ENCODE results near the gene NCAM2. TPM values are rescaled to one million over a fixed set of nuclear protein-coding genes. Genes with fewer than 3 reads are reported as not detected.

The NCAM2 gene
- total RNA-seq, 1 donor from 2014 or later = under 0.01 TPM

- no peak for TF ChIP-seq CTCF (IDR thresholded peaks at IDR 0.05; ENCODE audit: insufficient read depth, low read length, poor library complexity, severe bottlenecking)
- Histone ChIP-seq H3K4me3 (ENCODE audit: low read depth, low read length) (no peak overlapping the region), H3K36me3 (ENCODE audit: control insufficient read depth, insufficient read depth, low read length) (no peaks in the 10 kb centered on the region), H3K27me3 (ENCODE audit: control insufficient read depth, insufficient read depth, low read length) (no peaks in the 10 kb centered on the region)
- no peak for DNase-seq (ENCODE audit: low read depth)
These were observed 302.8 kb downstream of the NCAM2 start for GRCh38 chr21:21301013-21301412.

GRCh38 chr21:21309510-21309909 lies 311.3 kb downstream of the NCAM2 start:
- no peak for TF ChIP-seq CTCF (IDR thresholded peaks at IDR 0.05; ENCODE audit: insufficient read depth, low read length, poor library complexity, severe bottlenecking)
- H3K4me3 ChIP-seq (ENCODE audit: low read depth, low read length) = no peak overlapping the region
- no peak for DNase-seq (ENCODE audit: low read depth)
- no peaks in the 10 kb centered on the region for H3K36me3 ChIP-seq (ENCODE audit: control insufficient read depth, insufficient read depth, low read length)
- H3K27me3 ChIP-seq (ENCODE audit: control insufficient read depth, insufficient read depth, low read length) = no peaks in the 10 kb centered on the region

- H3K4me3 ChIP-seq (ENCODE audit: low read depth, low read length) = no peak overlapping the region
- TF ChIP-seq CTCF (IDR thresholded peaks at IDR 0.05; ENCODE audit: insufficient read depth, low read length, poor library complexity, severe bottlenecking) = no peak
- H3K27me3 ChIP-seq (ENCODE audit: control insufficient read depth, insufficient read depth, low read length) = no peaks in the 10 kb centered on the region
- no peaks in the 10 kb centered on the region for H3K36me3 ChIP-seq (ENCODE audit: control insufficient read depth, insufficient read depth, low read length)
- no peak for DNase-seq (ENCODE audit: low read depth)
These were observed 326.1 kb downstream of the NCAM2 start for GRCh38 chr21:21324297-21324696.

GRCh38 chr21:21332492-21332891 lies 334.3 kb downstream of the NCAM2 start:
- H3K36me3 ChIP-seq (ENCODE audit: control insufficient read depth, insufficient read depth, low read length) = no peaks in the 10 kb centered on the region
- TF ChIP-seq CTCF (IDR thresholded peaks at IDR 0.05; ENCODE audit: insufficient read depth, low read length, poor library complexity, severe bottlenecking) = no peak
- no peak overlapping the region for H3K4me3 ChIP-seq (ENCODE audit: low read depth, low read length)
- H3K27me3 ChIP-seq (ENCODE audit: control insufficient read depth, insufficient read depth, low read length) = no peaks in the 10 kb centered on the region
- no peak for DNase-seq (ENCODE audit: low read depth)

GRCh38 chr21:21341041-21341440 lies 342.8 kb downstream of the NCAM2 start:
- no peaks in the 10 kb centered on the region for H3K36me3 ChIP-seq (ENCODE audit: control insufficient read depth, insufficient read depth, low read length)
- no peak for TF ChIP-seq CTCF (IDR thresholded peaks at IDR 0.05; ENCODE audit: insufficient read depth, low read length, poor library complexity, severe bottlenecking)
- no peak overlapping the region for H3K4me3 ChIP-seq (ENCODE audit: low read depth, low read length)
- no peaks in the 10 kb centered on the region for H3K27me3 ChIP-seq (ENCODE audit: control insufficient read depth, insufficient read depth, low read length)
- no peak for DNase-seq (ENCODE audit: low read depth)

- DNase-seq (ENCODE audit: low read depth) = no peak
- Histone ChIP-seq H3K4me3 (ENCODE audit: low read depth, low read length) (no peak overlapping the region), H3K27me3 (ENCODE audit: control insufficient read depth, insufficient read depth, low read length) (no peaks in the 10 kb centered on the region), H3K36me3 (ENCODE audit: control insufficient read depth, insufficient read depth, low read length) (no peaks in the 10 kb centered on the region)
- no peak for TF ChIP-seq CTCF (IDR thresholded peaks at IDR 0.05; ENCODE audit: insufficient read depth, low read length, poor library complexity, severe bottlenecking)
These were observed 347.1 kb downstream of the NCAM2 start for GRCh38 chr21:21345296-21345695.

All from kidney epithelial cell (primary cell).